ENCODE results near the gene RIPOR2. TPM values are rescaled to one million over a fixed set of nuclear protein-coding genes. Genes with fewer than 3 reads are reported as not detected.
"Not testable (repeated sequence)": the region's sequence is repeated elsewhere in the genome, so short reads cannot be mapped to it uniquely, and the experiment has no call there.

The RIPOR2 gene
- total RNA-seq, 2 experiments from 2014 or later = 88.3 to 96.3 TPM

GRCh38 chr6:24930431-24930871 is 5.3 kb downstream of the RIPOR2 start:
- ChIA-PET POLR2A (interaction anchor here (1.1 to 6.2 kb wide), 5 partner anchors 9 to 61 kb away, joined by 3 to 45 read pairs (median 9); no protein-coding TSS in a partner anchor), CTCF (interaction anchor here (1.4 to 2.4 kb wide), 2 partner anchors 61 to 88 kb away, joined by 5 to 8 read pairs; no protein-coding TSS in a partner anchor)
- Mint-ChIP-seq H3K27me3 (peaks cover 4% of the 10 kb centered on the region), H3K36me3 (ENCODE audit: low read depth) (peaks cover 26% of the 10 kb centered on the region), H3K4me1 (ENCODE audit: low read depth) (peaks cover 65% of the 10 kb centered on the region), H3K27ac (peak overlapping the region; percentile 95), H3K9me3 (peaks cover 8% of the 10 kb centered on the region), H3K4me3 (peak overlapping the region; percentile 92)
- ATAC-seq = no peak
- no peak for TF ChIP-seq CTCF (IDR thresholded peaks at IDR 0.05)
- DNase-seq = no peak
- intact Hi-C loops (cut with micrococcal nuclease) = loop anchor here (10.0 kb wide), 1 partner anchor 144 kb away; no protein-coding TSS in a partner anchor

- H3K27me3 Mint-ChIP-seq = peaks cover 4% of the 10 kb centered on the region
- intact Hi-C loops (cut with micrococcal nuclease) = loop anchor here (2.0 kb wide), 3 partner anchors 62 to 210 kb away; no protein-coding TSS in a partner anchor
- DNase-seq = peak; percentile 62
- peak overlapping the region; percentile 92 for H3K4me3 Mint-ChIP-seq
- peaks cover 28% of the 10 kb centered on the region for H3K36me3 Mint-ChIP-seq (ENCODE audit: low read depth)
- CTCF ChIA-PET = interaction anchor here (0.6 to 2.4 kb wide), 9 partner anchors 8 to 89 kb away, joined by 3 to 17 read pairs (median 3); no protein-coding TSS in a partner anchor
- POLR2A ChIA-PET = interaction anchor here (0.5 to 13.3 kb wide), 12 partner anchors 8 to 76 kb away, joined by 3 to 191 read pairs (median 6); partner anchors contain the start of gene RIPOR2
- peaks cover 75% of the 10 kb centered on the region for H3K4me1 Mint-ChIP-seq (ENCODE audit: low read depth)
- no peak for TF ChIP-seq CTCF (IDR thresholded peaks at IDR 0.05)
- peak overlapping the region; percentile 95 for H3K27ac Mint-ChIP-seq
- ATAC-seq = peak; percentile 21
- H3K9me3 Mint-ChIP-seq = peaks cover 8% of the 10 kb centered on the region
Measured at GRCh38 chr6:24929242-24929641, 6.5 kb downstream of the RIPOR2 start.

GRCh38 chr6:24927985-24928745 is 7.6 kb downstream of the RIPOR2 start:
- H3K27me3 Mint-ChIP-seq = peaks cover 4% of the 10 kb centered on the region
- DNase-seq (no peak), ATAC-seq (no peak)
- peaks cover 26% of the 10 kb centered on the region for H3K36me3 Mint-ChIP-seq (ENCODE audit: low read depth)
- peaks cover 8% of the 10 kb centered on the region for H3K9me3 Mint-ChIP-seq
- H3K4me1 Mint-ChIP-seq (ENCODE audit: low read depth) = peaks cover 76% of the 10 kb centered on the region
- ChIA-PET POLR2A (interaction anchor here (0.6 to 13.3 kb wide), 18 partner anchors 9 to 210 kb away, joined by 3 to 191 read pairs (median 5); partner anchors contain the start of gene RIPOR2), CTCF (interaction anchor here (0.7 to 2.3 kb wide), 10 partner anchors 9 to 98 kb away, joined by 3 to 17 read pairs (median 4); no protein-coding TSS in a partner anchor)
- peak overlapping the region; percentile 92 for H3K4me3 Mint-ChIP-seq
- peak overlapping the region; percentile 95 for H3K27ac Mint-ChIP-seq
- TF ChIP-seq CTCF (IDR thresholded peaks at IDR 0.05) = no peak
- intact Hi-C loops (cut with micrococcal nuclease) = loop anchor here (2.0 kb wide), 3 partner anchors 63 to 211 kb away; no protein-coding TSS in a partner anchor

- no peak for TF ChIP-seq CTCF (IDR thresholded peaks at IDR 0.05)
- CTCF ChIA-PET = interaction anchor here (0.7 to 2.3 kb wide), 9 partner anchors 16 to 144 kb away, joined by 3 to 17 read pairs (median 4); no protein-coding TSS in a partner anchor
- Mint-ChIP-seq H3K36me3 (ENCODE audit: low read depth) (peaks cover 26% of the 10 kb centered on the region), H3K9me3 (peaks cover 8% of the 10 kb centered on the region), H3K4me1 (ENCODE audit: low read depth) (peaks cover 75% of the 10 kb centered on the region), H3K27me3 (peaks cover 4% of the 10 kb centered on the region), H3K4me3 (peak overlapping the region; percentile 92), H3K27ac (peak overlapping the region; percentile 95)
- ATAC-seq (no peak), DNase-seq (peak; percentile 69)
- POLR2A ChIA-PET = interaction anchor here (0.7 to 13.3 kb wide), 15 partner anchors 9 to 211 kb away, joined by 3 to 191 read pairs (median 6); partner anchors contain the start of gene RIPOR2
- intact Hi-C loops (cut with micrococcal nuclease) = no loop called here
Measured at GRCh38 chr6:24927277-24927955, 8.3 kb downstream of the RIPOR2 start.

- Mint-ChIP-seq H3K27ac (peak overlapping the region; percentile 92), H3K36me3 (ENCODE audit: low read depth) (peaks cover 26% of the 10 kb centered on the region), H3K4me1 (ENCODE audit: low read depth) (peaks cover 72% of the 10 kb centered on the region), H3K4me3 (peak overlapping the region; percentile 66)
- intact Hi-C loops (cut with micrococcal nuclease); ATAC-seq; H3K9me3 Mint-ChIP-seq; H3K27me3 Mint-ChIP-seq; DNase-seq: not testable (repeated sequence)
- ChIA-PET CTCF (interaction anchor here (0.9 to 3.3 kb wide), 8 partner anchors 8 to 145 kb away, joined by 3 to 42 read pairs (median 7); partner anchors contain the start of gene RIPOR2), POLR2A (interaction anchor here (0.8 to 13.3 kb wide), 7 partner anchors 9 to 211 kb away, joined by 3 to 191 read pairs (median 13); partner anchors contain the start of gene RIPOR2)
Measured at GRCh38 chr6:24926647-24927046, 9.1 kb downstream of the RIPOR2 start.
